NCI-H1694 treated with DMSO at 0.1 percent for 48 hours (cell line): ENCODE measurements around the gene KCNC1.

Source experiments
- DNase-seq: peaks from one replicate; lab custom pipeline; 2025; lab: John Stamatoyannopoulos, UW

The KCNC1 gene

GRCh38 chr11:17755891-17756290, 21.3 kb downstream of the KCNC1 start:
- DNase-seq, result no peak

- DNase-seq, result no peak
Measured at GRCh38 chr11:17760102-17761029, 25.8 kb downstream of the KCNC1 start.

GRCh38 chr11:17762309-17762974, 27.9 kb downstream of the KCNC1 start:
- DNase-seq, result no peak

GRCh38 chr11:17763244-17763643, 28.7 kb downstream of the KCNC1 start:
- DNase-seq, result no peak

GRCh38 chr11:17763703-17764102, 29.1 kb downstream of the KCNC1 start:
- DNase-seq, result no peak

GRCh38 chr11:17764446-17765218, 30.1 kb downstream of the KCNC1 start:
- no peak for DNase-seq

- no peak for DNase-seq
Measured at GRCh38 chr11:17765356-17766072, 30.9 kb downstream of the KCNC1 start.

- no peak for DNase-seq
Measured at GRCh38 chr11:17766073-17766359, 31.4 kb downstream of the KCNC1 start.

GRCh38 chr11:17766590-17766989, 32.0 kb downstream of the KCNC1 start:
- DNase-seq, result no peak

- no peak for DNase-seq
Measured at GRCh38 chr11:17767301-17767885, 32.8 kb downstream of the KCNC1 start.

- DNase-seq, result no peak
Measured at GRCh38 chr11:17767914-17768313, 33.3 kb downstream of the KCNC1 start.

- no peak for DNase-seq
Measured at GRCh38 chr11:17768547-17768946, 34.0 kb downstream of the KCNC1 start.

GRCh38 chr11:17769218-17769617, 34.6 kb downstream of the KCNC1 start:
- no peak for DNase-seq

GRCh38 chr11:17770048-17770652, 35.6 kb downstream of the KCNC1 start:
- DNase-seq, result no peak

GRCh38 chr11:17770917-17771316, 36.3 kb downstream of the KCNC1 start:
- no peak for DNase-seq

GRCh38 chr11:17771415-17771814, 36.8 kb downstream of the KCNC1 start:
- DNase-seq, result no peak

GRCh38 chr11:17771841-17772401, 37.3 kb downstream of the KCNC1 start:
- DNase-seq, result no peak

- no peak for DNase-seq
Measured at GRCh38 chr11:17772704-17773600, 38.4 kb downstream of the KCNC1 start.

- no peak for DNase-seq
Measured at GRCh38 chr11:17773674-17774073, 39.1 kb downstream of the KCNC1 start.
